NCI-H2227 (cell line): ENCODE data around the gene CCDC73.
"Not testable (repeated sequence)": the region's sequence is repeated elsewhere in the genome, so short reads cannot be mapped to it uniquely, and the experiment has no call there.

Experiments
- DNase-seq: peaks from one replicate; lab custom pipeline; 2025; ENCODE audit not compliant: unreplicated experiment; lab: John Stamatoyannopoulos, UW

Gene CCDC73

GRCh38 chr11:32596114-32596513 lies 198.3 kb downstream of the CCDC73 start:
- not testable (repeated sequence) for DNase-seq

- DNase-seq = no peak
Observed at GRCh38 chr11:32594272-32594671, 200.2 kb downstream of the CCDC73 start.

GRCh38 chr11:32586576-32587190 lies 207.8 kb downstream of the CCDC73 start:
- DNase-seq = peak; percentile 20

- no peak for DNase-seq
Observed at GRCh38 chr11:32584921-32585320, 209.5 kb downstream of the CCDC73 start.

- peak; percentile 97 for DNase-seq
Observed at GRCh38 chr11:32583459-32584271, 210.8 kb downstream of the CCDC73 start, which contains the start of gene EIF3M. Gene EIF3M (plus strand): TSS chr11:32583831. CDS start chr11:32583888, 57 bp downstream.

- DNase-seq = no peak
Observed at GRCh38 chr11:32581556-32581955, 212.9 kb downstream of the CCDC73 start.

GRCh38 chr11:32580967-32581366 lies 213.5 kb downstream of the CCDC73 start:
- no peak for DNase-seq

- no peak for DNase-seq
Observed at GRCh38 chr11:32576456-32576855, 218.0 kb downstream of the CCDC73 start.

- no peak for DNase-seq
Observed at GRCh38 chr11:32575070-32575469, 219.4 kb downstream of the CCDC73 start.

GRCh38 chr11:32574421-32574820 lies 220.0 kb downstream of the CCDC73 start:
- DNase-seq = no peak

- no peak for DNase-seq
Observed at GRCh38 chr11:32573228-32573627, 221.2 kb downstream of the CCDC73 start.

- DNase-seq = no peak
Observed at GRCh38 chr11:32571039-32571438, 223.4 kb downstream of the CCDC73 start.

- DNase-seq = no peak
Observed at GRCh38 chr11:32569313-32569881, 225.1 kb downstream of the CCDC73 start.

GRCh38 chr11:32567154-32567553 lies 227.3 kb downstream of the CCDC73 start:
- no peak for DNase-seq

- no peak for DNase-seq
Observed at GRCh38 chr11:32566517-32566916, 227.9 kb downstream of the CCDC73 start.

GRCh38 chr11:32563600-32563959 lies 230.9 kb downstream of the CCDC73 start:
- DNase-seq = no peak

- no peak for DNase-seq
Observed at GRCh38 chr11:32562839-32563599, 231.4 kb downstream of the CCDC73 start.

- no peak for DNase-seq
Observed at GRCh38 chr11:32561835-32562234, 232.6 kb downstream of the CCDC73 start.

- DNase-seq = no peak
Observed at GRCh38 chr11:32555895-32556294, 238.6 kb downstream of the CCDC73 start.

GRCh38 chr11:32555091-32555490 lies 239.4 kb downstream of the CCDC73 start:
- DNase-seq = no peak
